HG02610 (cell line): Measurements from ENCODE around the gene ADPRHL1.

Experiments
- ATAC-seq: cut with Tn5 transposase; IDR thresholded peaks from one replicate; pipeline ENCODE4 v1.9.1; 2021; ENCODE audit warnings: mild to moderate bottlenecking, moderate library complexity; ENCODE audit not compliant: unreplicated experiment

The ADPRHL1 gene

GRCh38 chr13:113417836-113418721 is 35.2 kb downstream of the ADPRHL1 start:
- no peak for ATAC-seq

- no peak for ATAC-seq
Observed at GRCh38 chr13:113417008-113417751, 36.1 kb downstream of the ADPRHL1 start.

- no peak for ATAC-seq
Observed at GRCh38 chr13:113415825-113416224, 37.5 kb downstream of the ADPRHL1 start.

GRCh38 chr13:113415032-113415431 is 38.3 kb downstream of the ADPRHL1 start:
- ATAC-seq = no peak

GRCh38 chr13:113414335-113414734 is 39.0 kb downstream of the ADPRHL1 start:
- ATAC-seq = no peak

GRCh38 chr13:113413898-113414282 is 39.4 kb downstream of the ADPRHL1 start:
- no peak for ATAC-seq

GRCh38 chr13:113413178-113413897 is 40.0 kb downstream of the ADPRHL1 start:
- ATAC-seq = no peak

- ATAC-seq = no peak
Observed at GRCh38 chr13:113412440-113412839, 40.8 kb downstream of the ADPRHL1 start.

GRCh38 chr13:113411216-113412023 is 41.9 kb downstream of the ADPRHL1 start:
- no peak for ATAC-seq

GRCh38 chr13:113410472-113411201 is 42.7 kb downstream of the ADPRHL1 start:
- ATAC-seq = no peak

- no peak for ATAC-seq
Observed at GRCh38 chr13:113408562-113408961, 44.7 kb downstream of the ADPRHL1 start.

- no peak for ATAC-seq
Observed at GRCh38 chr13:113407531-113408393, 45.5 kb downstream of the ADPRHL1 start.

GRCh38 chr13:113407103-113407530 is 46.2 kb downstream of the ADPRHL1 start:
- ATAC-seq = no peak

- ATAC-seq = no peak
Observed at GRCh38 chr13:113406321-113407102, 46.8 kb downstream of the ADPRHL1 start.

GRCh38 chr13:113405481-113406300 is 47.6 kb downstream of the ADPRHL1 start:
- ATAC-seq = no peak

GRCh38 chr13:113404723-113405471 is 48.4 kb downstream of the ADPRHL1 start:
- no peak for ATAC-seq

GRCh38 chr13:113404366-113404722 is 48.9 kb downstream of the ADPRHL1 start:
- no peak for ATAC-seq
